Left lung (tissue), 10 donors: ENCODE results near the gene KIFAP3. TPM values are rescaled to one million over a fixed set of nuclear protein-coding genes. Genes with fewer than 3 reads are reported as not detected.

Source experiments
- ATAC-seq: fragments of 200-7000 bp; cut with Tn5 transposase; one replicate; pipeline ENCODE4 v1.9.1; 2020; ENCODE audit warnings: moderate library complexity
- DNase-seq, 4 donors: peaks; one replicate each; pipeline ENCODE4 v3.0.0-alpha.2; 2013 to 2020
- H3K27ac ChIP-seq, 2 donors: fragments of 200-600 bp; sonication (generic) in 1 of 2; one replicate each; pipeline versions ENCODE4 v1.5.0 to v1.8.0; 2020 to 2021
- H3K27me3 ChIP-seq, 2 donors: fragments of 200-600 bp; sonication (generic) in 1 of 2; one replicate each; pipeline versions ENCODE4 v1.5.0 to v1.8.0; 2020 to 2021
- H3K36me3 ChIP-seq, 2 donors: fragments of 200-600 bp; sonication (generic) in 1 of 2; one replicate each; pipeline versions ENCODE4 v1.5.0 to v1.8.0; 2020 to 2021
- H3K4me1 ChIP-seq, 2 donors: fragments of 200-600 bp; one replicate each; pipeline ENCODE4 v1.8.0; 2021
- H3K4me3 ChIP-seq, 2 donors: fragments of 200-600 bp; sonication (generic) in 1 of 2; one replicate each; pipeline versions ENCODE4 v1.5.0 to v1.8.0; 2020 to 2021; ENCODE audit warnings: mild to moderate bottlenecking in 1 of 2
- H3K9me3 ChIP-seq, 2 donors: fragments of 200-600 bp; sonication (generic) in 1 of 2; one replicate each; pipeline versions ENCODE4 v1.5.0 to v1.8.0; 2020 to 2021
- CTCF ChIP-seq, 2 donors: fragments of 200-600 bp; sonication (generic) in 1 of 2; IDR thresholded peaks; one replicate each; pipeline versions ENCODE4 v1.5.0 to v1.8.0; 2021; ENCODE audit warnings: antibody characterized with exemption in 2 of 2
- intact Hi-C, 2 donors: fragments of 100-400 bp; cut with DNase I; formaldehyde crosslinking; loops; one replicate each; pipeline versions ENCODE4 v1.11.2 to v1.14.2; 2022
- polyA plus RNA-seq, 6 donors: library from polyadenylated mRNA; unstranded; fragments of 120-200 nt; gene quantifications; one replicate each; pipeline ENCODE4 v1.2.1, GENCODE V29; 2013; ENCODE audit not compliant: insufficient read length in 6 of 6
- total RNA-seq, 2 donors: library from RNA; stranded (reverse); fragmentation: NEBNext Ultra II Directional; extraction: Animal tissue kit (Norgen Biotek cat#: 25700); gene quantifications; one replicate each; pipeline ENCODE4 v1.2.1, GENCODE V29; 2021
- donor health status: DM: no; HTN: yes; CAD: no.
- donor health status: DM: no; HTN: no; CAD: no.

KIFAP3 gene
- total and polyA plus RNA-seq, 8 donors = 23.2 to 40.7 (median 33.9) TPM

DNA sequence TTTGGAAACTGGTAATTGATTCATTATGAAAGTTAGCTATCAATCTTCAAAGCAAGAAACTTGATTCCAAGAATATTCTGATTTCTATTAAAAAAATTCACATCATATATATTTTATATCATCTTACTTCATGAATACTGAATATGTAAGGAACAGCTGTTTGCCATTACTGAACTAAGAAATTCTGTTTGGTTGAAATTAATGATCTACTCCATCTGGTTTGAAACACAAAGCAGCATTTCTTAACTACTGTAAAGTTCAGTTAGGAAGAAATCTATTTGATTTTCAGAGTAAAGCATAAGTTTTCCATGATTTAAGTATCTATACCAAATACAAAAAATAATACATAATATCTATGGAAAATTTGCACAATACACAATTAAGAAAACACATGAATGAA lies 114.8 kb downstream of the KIFAP3 start:
- H3K36me3 ChIP-seq = no peaks in the 10 kb centered on the region
- no peaks in the 10 kb centered on the region for H3K9me3 ChIP-seq
- TF ChIP-seq CTCF (IDR thresholded peaks at IDR 0.05) = no peak
- no peak overlapping the region for H3K4me3 ChIP-seq
- H3K27ac ChIP-seq = no peak overlapping the region
- no peaks in the 10 kb centered on the region for H3K4me1 ChIP-seq
- no peak for DNase-seq
- no peaks in the 10 kb centered on the region for H3K27me3 ChIP-seq
- ATAC-seq = no peak
- intact Hi-C loops = no loop called here

- DNase-seq (no peak), ATAC-seq (no peak)
- H3K9me3 ChIP-seq = no peaks in the 10 kb centered on the region
- H3K36me3 ChIP-seq = peaks cover 0 to 2% of the 10 kb centered on the region in 2 donors
- H3K27ac ChIP-seq = no peak overlapping the region
- no peak overlapping the region for H3K4me3 ChIP-seq
- H3K27me3 ChIP-seq = no peaks in the 10 kb centered on the region
- no peak for TF ChIP-seq CTCF (IDR thresholded peaks at IDR 0.05)
- intact Hi-C loops = no loop called here
- H3K4me1 ChIP-seq = no peaks in the 10 kb centered on the region
Measured at GRCh38 chr1:169958987-169959386, 115.5 kb downstream of the KIFAP3 start.

- Histone ChIP-seq H3K27me3 (no peaks in the 10 kb centered on the region), H3K4me1 (no peaks in the 10 kb centered on the region), H3K36me3 (peaks cover 0 to 7% of the 10 kb centered on the region in 2 donors), H3K9me3 (no peaks in the 10 kb centered on the region), H3K27ac (no peak overlapping the region), H3K4me3 (no peak overlapping the region)
- intact Hi-C loops = no loop called here
- DNase-seq (no peak), ATAC-seq (no peak)
- no peak for TF ChIP-seq CTCF (IDR thresholded peaks at IDR 0.05)
Measured at GRCh38 chr1:169957884-169958283, 116.6 kb downstream of the KIFAP3 start.

DNA sequence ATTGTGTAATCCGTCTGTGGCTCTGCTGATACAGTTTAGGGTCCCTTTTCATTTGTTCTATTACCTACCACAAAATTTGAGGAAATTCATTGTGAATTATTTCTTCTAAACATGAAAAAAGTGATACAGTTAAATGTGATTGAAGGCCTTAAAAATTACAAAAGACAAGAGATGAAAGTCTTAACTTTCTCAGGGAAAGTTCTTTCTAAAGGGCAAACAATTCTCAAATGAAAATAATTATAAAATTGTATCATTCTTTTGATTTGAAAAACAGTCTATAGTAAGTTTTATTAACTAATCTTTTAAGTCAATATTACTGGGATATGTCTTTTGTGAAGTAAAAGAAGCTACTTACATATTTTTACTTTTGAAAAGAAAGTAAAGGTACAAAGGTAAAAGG lies 123.4 kb downstream of the KIFAP3 start:
- H3K36me3 ChIP-seq = peaks cover 0 to 7% of the 10 kb centered on the region in 2 donors
- no peaks in the 10 kb centered on the region for H3K9me3 ChIP-seq
- TF ChIP-seq CTCF (IDR thresholded peaks at IDR 0.05) = no peak
- H3K27me3 ChIP-seq = no peaks in the 10 kb centered on the region
- H3K4me1 ChIP-seq = no peaks in the 10 kb centered on the region
- no peak overlapping the region for H3K27ac ChIP-seq
- no peak overlapping the region for H3K4me3 ChIP-seq
- intact Hi-C loops = no loop called here
- DNase-seq (no peak), ATAC-seq (no peak)

DNA sequence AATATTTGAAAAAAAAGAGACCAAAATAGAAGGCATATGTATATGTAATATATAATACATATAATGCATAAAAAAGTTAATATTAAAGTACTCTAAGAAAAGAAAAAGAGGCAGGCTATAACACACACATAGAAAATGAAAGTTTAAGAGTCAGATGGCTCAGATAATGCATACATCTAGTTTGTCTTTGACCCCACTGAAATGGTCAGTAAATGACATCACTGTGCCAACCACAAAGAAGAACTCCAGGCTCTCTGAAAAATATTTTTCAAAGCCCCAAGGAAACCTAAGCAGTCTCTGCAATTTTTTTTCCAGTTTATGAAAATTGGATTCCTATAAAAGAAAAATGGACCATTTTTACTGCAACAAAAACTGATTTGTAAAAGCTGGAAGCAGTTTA lies 125.4 kb downstream of the KIFAP3 start:
- H3K27me3 ChIP-seq = no peaks in the 10 kb centered on the region
- TF ChIP-seq CTCF (IDR thresholded peaks at IDR 0.05) = no peak
- no peak overlapping the region for H3K4me3 ChIP-seq
- intact Hi-C loops = no loop called here
- no peak overlapping the region for H3K27ac ChIP-seq
- H3K36me3 ChIP-seq = peaks cover 0 to 9% of the 10 kb centered on the region in 2 donors
- H3K9me3 ChIP-seq = no peaks in the 10 kb centered on the region
- ATAC-seq (no peak), DNase-seq (no peak)
- no peaks in the 10 kb centered on the region for H3K4me1 ChIP-seq
